A673 (cell line): Measurements from ENCODE around the gene GJA5. TPM values are rescaled to one million over a fixed set of nuclear protein-coding genes. Genes with fewer than 3 reads are reported as not detected.

Source experiments
- BruUV-seq: library from RNA; stranded (reverse); fragments of 400-500 nt; replicated peaks from 2 replicates; lab custom pipeline; 2021; lab: Mats Ljungman, UMichigan
- CTCF ChIA-PET: fragments of 300-600 bp; sonication (Branson Sonifier 250); formaldehyde crosslinking; loops from one replicate; lab custom pipeline; 2022; ENCODE audit warnings: antibody characterized with exemption; lab: Charles Lee
- POLR2A ChIA-PET: fragments of 300-600 bp; sonication (Branson Sonifier 250); formaldehyde crosslinking; loops from one replicate; lab custom pipeline; 2022; ENCODE audit warnings: antibody characterized with exemption; ENCODE audit not compliant: low non-redundant PET; lab: Charles Lee
- DNase-seq: peaks from one replicate; pipeline ENCODE4 v3.0.0-alpha.2; 2015; ENCODE audit warnings: low spot score
- H3K27ac ChIP-seq: fragments of 200-600 bp; sonication (generic); 2 replicates; pipeline ENCODE4 v1.5.1; 2016; ENCODE audit warnings: mixed run types, low read depth, mild to moderate bottlenecking, mixed read lengths, antibody characterized with exemption, low read length; ENCODE audit not compliant: poor library complexity, severe bottlenecking
- H3K27me3 ChIP-seq: fragments of 200-600 bp; sonication (generic); replicated peaks from 2 replicates; pipeline ENCODE4 v1.6.1; 2017; ENCODE audit warnings: mixed run types, low read depth, mild to moderate bottlenecking, mixed read lengths, antibody characterized with exemption, low read length; ENCODE audit not compliant: insufficient read depth, poor library complexity
- H3K36me3 ChIP-seq: fragments of 200-600 bp; sonication (generic); 2 replicates; pipeline ENCODE4 v1.6.1; 2016; ENCODE audit warnings: mixed run types, mild to moderate bottlenecking, mixed read lengths, antibody characterized with exemption, low read length; ENCODE audit not compliant: insufficient read depth, poor library complexity, severe bottlenecking
- H3K4me1 ChIP-seq: fragments of 200-600 bp; sonication (generic); 2 replicates; pipeline ENCODE4 v1.6.1; 2017; ENCODE audit warnings: mixed run types, mild to moderate bottlenecking, mixed read lengths, antibody characterized with exemption, low read length; ENCODE audit not compliant: insufficient read depth, poor library complexity, severe bottlenecking
- H3K4me3 ChIP-seq: fragments of 200-600 bp; sonication (generic); 2 replicates; pipeline ENCODE4 v1.5.1; 2016; ENCODE audit warnings: low read depth, mixed run types, mild to moderate bottlenecking, mixed read lengths, low read length; ENCODE audit not compliant: poor library complexity, severe bottlenecking
- H3K9me3 ChIP-seq: fragments of 200-600 bp; sonication (generic); 2 replicates; pipeline ENCODE4 v1.6.1; 2016; ENCODE audit warnings: mixed run types, low read depth, mild to moderate bottlenecking, mixed read lengths, antibody characterized with exemption, low read length; ENCODE audit not compliant: poor library complexity, severe bottlenecking
- EZH2 ChIP-seq: fragments of 200-600 bp; sonication (generic); IDR thresholded peaks from 2 replicates; pipeline ENCODE4 v1.6.1; 2017; ENCODE audit warnings: borderline replicate concordance, low read depth, mild to moderate bottlenecking, mixed read lengths, antibody characterized with exemption, low read length; ENCODE audit not compliant: poor library complexity, severe bottlenecking
- intact Hi-C: fragments of 100-400 bp; cut with micrococcal nuclease; formaldehyde crosslinking; loops from one replicate; pipeline ENCODE4 v1.10.0; 2022; ENCODE audit not compliant: unreplicated experiment
- total RNA-seq: library from RNA; stranded (reverse); gene quantifications from 2 replicates; pipeline ENCODE4 v1.2.3, GENCODE V29; 2021
- TF ChIP-seq, protein P1 (sequence below): fragments of 300-800, 200-600 bp; sonication (generic); conservative IDR thresholded peaks from 2 replicates; pipeline ENCODE4 v1.5.1; 2017; ENCODE audit warnings: low read depth, mild to moderate bottlenecking, antibody characterized with exemption, low read length, moderate library complexity, mixed read lengths

GJA5 gene
- total RNA-seq, 1 experiment from 2014 or later, result not detected

DNA sequence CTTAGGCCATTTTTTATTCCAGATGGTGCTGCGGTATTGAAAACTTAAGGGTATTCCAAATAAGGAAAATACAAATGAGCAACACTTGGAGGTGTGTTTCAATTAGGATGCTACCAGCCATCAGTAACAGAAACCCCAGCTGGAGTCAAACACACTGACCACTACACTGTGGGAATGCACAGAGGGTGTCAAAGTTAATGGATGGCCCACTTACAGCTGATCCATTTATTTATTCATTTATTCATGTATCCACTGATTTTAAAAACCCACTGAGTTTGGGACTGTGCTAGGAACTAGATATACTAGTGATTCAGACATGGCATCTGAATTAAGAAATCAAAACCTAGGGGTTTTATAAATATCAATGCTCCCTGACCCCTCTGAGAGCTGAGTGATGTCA is 24.5 kb upstream of the GJA5 start:
- CTCF ChIA-PET, result no interaction called here
- DNase-seq, result no peak
- TF ChIP-seq, protein P1, sequence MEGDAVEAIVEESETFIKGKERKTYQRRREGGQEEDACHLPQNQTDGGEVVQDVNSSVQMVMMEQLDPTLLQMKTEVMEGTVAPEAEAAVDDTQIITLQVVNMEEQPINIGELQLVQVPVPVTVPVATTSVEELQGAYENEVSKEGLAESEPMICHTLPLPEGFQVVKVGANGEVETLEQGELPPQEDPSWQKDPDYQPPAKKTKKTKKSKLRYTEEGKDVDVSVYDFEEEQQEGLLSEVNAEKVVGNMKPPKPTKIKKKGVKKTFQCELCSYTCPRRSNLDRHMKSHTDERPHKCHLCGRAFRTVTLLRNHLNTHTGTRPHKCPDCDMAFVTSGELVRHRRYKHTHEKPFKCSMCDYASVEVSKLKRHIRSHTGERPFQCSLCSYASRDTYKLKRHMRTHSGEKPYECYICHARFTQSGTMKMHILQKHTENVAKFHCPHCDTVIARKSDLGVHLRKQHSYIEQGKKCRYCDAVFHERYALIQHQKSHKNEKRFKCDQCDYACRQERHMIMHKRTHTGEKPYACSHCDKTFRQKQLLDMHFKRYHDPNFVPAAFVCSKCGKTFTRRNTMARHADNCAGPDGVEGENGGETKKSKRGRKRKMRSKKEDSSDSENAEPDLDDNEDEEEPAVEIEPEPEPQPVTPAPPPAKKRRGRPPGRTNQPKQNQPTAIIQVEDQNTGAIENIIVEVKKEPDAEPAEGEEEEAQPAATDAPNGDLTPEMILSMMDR, result no peak
- TF ChIP-seq EZH2, result no peak

DNA sequence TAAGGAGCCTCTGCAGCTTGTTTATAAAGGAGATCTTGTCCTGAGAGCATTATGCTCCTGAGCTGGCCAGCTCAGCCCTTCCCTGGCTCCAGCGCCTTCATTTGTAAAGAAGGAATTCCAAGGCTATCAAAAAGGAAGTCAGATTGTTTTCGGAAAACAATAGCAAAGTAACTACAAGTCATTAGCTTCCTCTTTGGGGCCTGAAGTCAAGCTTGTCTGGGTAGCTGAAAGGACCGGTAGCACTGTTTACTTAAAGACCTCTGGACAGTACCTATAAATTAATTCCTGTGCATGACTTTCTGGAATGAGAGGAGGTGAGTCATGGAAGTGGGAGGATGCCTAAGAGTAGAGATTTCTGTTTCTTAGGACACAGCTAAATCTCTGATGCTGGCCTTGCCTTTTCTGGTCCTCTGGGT is 20.7 kb upstream of the GJA5 start:
- no peak for DNase-seq
- H3K9me3 ChIP-seq, result no peaks in the 10 kb centered on the region
- H3K36me3 ChIP-seq, result no peaks in the 10 kb centered on the region
- ChIA-PET POLR2A (no interaction called here), CTCF (no interaction called here)
- TF ChIP-seq, protein P1, result no peak
- no peak for TF ChIP-seq EZH2
- intact Hi-C loops, result no loop called here
- peaks cover 35% of the 10 kb centered on the region for H3K27me3 ChIP-seq
- H3K27ac ChIP-seq, result no peak overlapping the region
- H3K4me1 ChIP-seq, result no peaks in the 10 kb centered on the region
- H3K4me3 ChIP-seq, result no peak overlapping the region
- BruUV-seq, result no TSS peak

More for the DNA sequence above, 24.5 kb upstream of the GJA5 start:
- POLR2A ChIA-PET, result interaction anchor here (0.5 kb wide), 1 partner anchor 12 kb away, joined by 3 read pairs; no protein-coding TSS in a partner anchor
- H3K27ac ChIP-seq, result no peak overlapping the region
- no peaks in the 10 kb centered on the region for H3K4me1 ChIP-seq
- peaks cover 38% of the 10 kb centered on the region for H3K27me3 ChIP-seq
- intact Hi-C loops, result no loop called here
- no peak overlapping the region for H3K4me3 ChIP-seq
- H3K36me3 ChIP-seq, result no peaks in the 10 kb centered on the region
- BruUV-seq, result no TSS peak
- H3K9me3 ChIP-seq, result no peaks in the 10 kb centered on the region

DNA sequence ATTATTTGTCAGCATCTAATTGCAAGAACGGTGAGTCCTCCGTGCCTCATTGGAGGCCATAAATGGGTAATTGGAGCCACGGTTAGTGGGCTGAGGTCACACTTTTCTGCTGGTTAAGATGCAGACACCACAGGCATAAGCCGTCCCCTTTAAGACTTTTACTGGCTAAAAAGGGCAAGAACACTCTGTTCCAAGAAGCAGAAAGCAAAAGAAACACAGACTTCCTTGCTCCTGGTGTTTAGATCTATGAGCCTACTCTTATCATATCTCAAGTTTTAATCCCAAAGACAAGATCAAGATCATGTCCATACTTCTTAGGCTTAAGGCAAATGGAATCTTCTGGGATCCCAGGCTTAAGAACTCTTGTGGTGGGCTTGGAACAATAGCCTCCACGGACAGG is 17.3 kb upstream of the GJA5 start:
- peaks cover 5% of the 10 kb centered on the region for H3K4me1 ChIP-seq
- ChIA-PET POLR2A (no interaction called here), CTCF (no interaction called here)
- H3K27ac ChIP-seq, result no peak overlapping the region
- no peak for DNase-seq
- H3K9me3 ChIP-seq, result no peaks in the 10 kb centered on the region
- no TSS peak for BruUV-seq
- intact Hi-C loops, result no loop called here
- no peaks in the 10 kb centered on the region for H3K36me3 ChIP-seq
- peaks cover 16% of the 10 kb centered on the region for H3K27me3 ChIP-seq
- TF ChIP-seq EZH2, result no peak
- TF ChIP-seq, protein P1, result no peak
- no peak overlapping the region for H3K4me3 ChIP-seq
